MCF 10A (cell line): ENCODE results near the gene MOB3B. TPM values are rescaled to one million over a fixed set of nuclear protein-coding genes. Genes with fewer than 3 reads are reported as not detected.
A peak's percentile ranks its signal among the peaks of the same experiment; 100 is the strongest.

Source experiments
- BruUV-seq: library from RNA; stranded (reverse); fragments of 400-500 nt; replicated peaks from 2 replicates; lab custom pipeline; 2021; lab: Mats Ljungman, UMichigan
- CTCF ChIA-PET: fragments of 300-600 bp; sonication (Branson Sonifier 250); formaldehyde crosslinking; extraction: SDS; loops from one replicate; lab custom pipeline; 2021; ENCODE audit warnings: antibody characterized with exemption, inconsistent platforms; lab: Yijun Ruan, JAX
- POLR2A ChIA-PET: fragments of 300-600, 350-650 bp; sonication (Branson Sonifier 250); formaldehyde crosslinking; extraction: SDS; loops from one replicate; lab custom pipeline; 2020; ENCODE audit warnings: antibody characterized with exemption, inconsistent platforms; lab: Yijun Ruan, JAX
- DNase-seq: peaks from one replicate; pipeline ENCODE4 v3.0.0-alpha.2; 2018; ENCODE audit not compliant: unreplicated experiment
- H3K27ac Mint-ChIP-seq: one replicate; pipeline ENCODE4 v1.8.0; 2022; ENCODE audit warnings: mild to moderate bottlenecking, low read depth, mixed read lengths; ENCODE audit not compliant: unreplicated experiment
- H3K27me3 Mint-ChIP-seq: one replicate; pipeline ENCODE4 v1.8.0; 2022; ENCODE audit warnings: mixed read lengths; ENCODE audit not compliant: insufficient read depth, unreplicated experiment
- H3K36me3 Mint-ChIP-seq: one replicate; pipeline ENCODE4 v1.8.0; 2022; ENCODE audit warnings: mild to moderate bottlenecking, moderate library complexity, mixed read lengths; ENCODE audit not compliant: insufficient read depth, unreplicated experiment
- H3K4me1 Mint-ChIP-seq: one replicate; pipeline ENCODE4 v1.8.0; 2022; ENCODE audit warnings: mixed read lengths; ENCODE audit not compliant: insufficient read depth, unreplicated experiment
- H3K4me3 Mint-ChIP-seq: one replicate; pipeline ENCODE4 v1.8.0; 2022; ENCODE audit warnings: mild to moderate bottlenecking, moderate library complexity, mixed read lengths; ENCODE audit not compliant: unreplicated experiment
- H3K9me3 Mint-ChIP-seq: one replicate; pipeline ENCODE4 v1.8.0; 2022; ENCODE audit warnings: mixed read lengths; ENCODE audit not compliant: unreplicated experiment
- intact Hi-C: fragments of 100-400 bp; cut with micrococcal nuclease; formaldehyde crosslinking; loops from 2 replicates; pipeline ENCODE4 v1.14.1; 2022
- total RNA-seq: library from RNA; stranded (reverse); gene quantifications from 2 replicates; pipeline ENCODE4 v1.2.3, GENCODE V29; 2022
- TF ChIP-seq, protein P1 (sequence below): fragments of 200-600 bp; IDR thresholded peaks from one replicate; pipeline ENCODE4 v1.8.0; 2022; ENCODE audit warnings: antibody characterized with exemption, mild to moderate bottlenecking; ENCODE audit not compliant: unreplicated experiment

MOB3B gene
- total RNA-seq, 1 experiment from 2014 or later: 3.7 TPM

DNA sequence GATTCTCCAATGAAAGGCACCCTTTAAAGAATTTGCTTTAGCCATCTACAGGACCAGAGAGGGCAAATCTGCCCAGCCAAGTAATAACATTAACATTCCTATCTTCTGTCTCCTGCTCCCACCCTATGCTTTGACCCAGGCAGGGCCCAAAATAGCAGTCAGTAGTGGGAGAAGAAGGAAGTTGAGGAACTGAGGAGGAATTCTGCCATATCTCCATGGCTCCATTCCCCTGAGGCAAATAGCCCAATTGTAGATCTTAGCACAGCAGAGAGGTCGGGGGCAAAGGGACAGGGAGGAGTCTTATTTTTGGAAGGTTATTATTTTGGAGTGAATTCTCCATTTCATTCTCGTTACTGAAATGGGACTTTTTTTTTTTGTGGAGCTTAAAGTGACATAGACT, 116.7 kb downstream of the MOB3B start:
- H3K36me3 Mint-ChIP-seq: peaks cover 5% of the 10 kb centered on the region
- H3K9me3 Mint-ChIP-seq: no peaks in the 10 kb centered on the region
- ChIA-PET POLR2A (no interaction called here), CTCF (interaction anchor here (1.2 to 1.6 kb wide), 2 partner anchors 11 to 135 kb away, joined by 3 to 7 read pairs; no protein-coding TSS in a partner anchor)
- BruUV-seq: no TSS peak
- H3K27ac Mint-ChIP-seq: no peak overlapping the region
- H3K4me1 Mint-ChIP-seq: peaks cover 17% of the 10 kb centered on the region
- intact Hi-C loops: no loop called here
- H3K27me3 Mint-ChIP-seq: no peaks in the 10 kb centered on the region
- TF ChIP-seq, protein P1, sequence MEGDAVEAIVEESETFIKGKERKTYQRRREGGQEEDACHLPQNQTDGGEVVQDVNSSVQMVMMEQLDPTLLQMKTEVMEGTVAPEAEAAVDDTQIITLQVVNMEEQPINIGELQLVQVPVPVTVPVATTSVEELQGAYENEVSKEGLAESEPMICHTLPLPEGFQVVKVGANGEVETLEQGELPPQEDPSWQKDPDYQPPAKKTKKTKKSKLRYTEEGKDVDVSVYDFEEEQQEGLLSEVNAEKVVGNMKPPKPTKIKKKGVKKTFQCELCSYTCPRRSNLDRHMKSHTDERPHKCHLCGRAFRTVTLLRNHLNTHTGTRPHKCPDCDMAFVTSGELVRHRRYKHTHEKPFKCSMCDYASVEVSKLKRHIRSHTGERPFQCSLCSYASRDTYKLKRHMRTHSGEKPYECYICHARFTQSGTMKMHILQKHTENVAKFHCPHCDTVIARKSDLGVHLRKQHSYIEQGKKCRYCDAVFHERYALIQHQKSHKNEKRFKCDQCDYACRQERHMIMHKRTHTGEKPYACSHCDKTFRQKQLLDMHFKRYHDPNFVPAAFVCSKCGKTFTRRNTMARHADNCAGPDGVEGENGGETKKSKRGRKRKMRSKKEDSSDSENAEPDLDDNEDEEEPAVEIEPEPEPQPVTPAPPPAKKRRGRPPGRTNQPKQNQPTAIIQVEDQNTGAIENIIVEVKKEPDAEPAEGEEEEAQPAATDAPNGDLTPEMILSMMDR: no peak
- peak overlapping the region; percentile 13 for H3K4me3 Mint-ChIP-seq
- no peak for DNase-seq

DNA sequence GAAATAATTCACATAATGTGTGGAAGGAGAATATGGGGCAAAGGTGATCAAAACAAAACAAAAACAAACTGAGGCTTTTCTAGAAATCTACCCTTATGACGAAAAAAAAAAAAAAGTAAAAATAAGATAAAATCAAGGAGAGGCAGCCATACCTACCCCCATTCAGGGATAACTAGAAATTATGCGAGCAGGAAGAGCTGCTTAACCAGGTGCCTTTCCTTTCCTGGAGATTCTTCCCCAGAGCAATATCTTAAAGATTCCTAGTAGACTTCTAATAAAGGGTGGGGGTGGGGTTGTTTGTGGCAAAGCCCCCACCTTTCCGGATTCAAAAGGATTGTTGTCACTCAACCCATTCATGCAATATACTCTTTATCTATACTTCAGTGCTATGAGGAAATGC, 117.5 kb downstream of the MOB3B start:
- peaks cover 5% of the 10 kb centered on the region for H3K36me3 Mint-ChIP-seq
- CTCF ChIA-PET: interaction anchor here (0.6 to 0.7 kb wide), 2 partner anchors 12 to 28 kb away, joined by 3 read pairs; no protein-coding TSS in a partner anchor
- POLR2A ChIA-PET: no interaction called here
- no peaks in the 10 kb centered on the region for H3K9me3 Mint-ChIP-seq
- intact Hi-C loops: no loop called here
- no peaks in the 10 kb centered on the region for H3K27me3 Mint-ChIP-seq
- peaks cover 23% of the 10 kb centered on the region for H3K4me1 Mint-ChIP-seq
- no peak for DNase-seq
- H3K27ac Mint-ChIP-seq: no peak overlapping the region
- TF ChIP-seq, protein P1: no peak
- BruUV-seq: no TSS peak
- no peak overlapping the region for H3K4me3 Mint-ChIP-seq

DNA sequence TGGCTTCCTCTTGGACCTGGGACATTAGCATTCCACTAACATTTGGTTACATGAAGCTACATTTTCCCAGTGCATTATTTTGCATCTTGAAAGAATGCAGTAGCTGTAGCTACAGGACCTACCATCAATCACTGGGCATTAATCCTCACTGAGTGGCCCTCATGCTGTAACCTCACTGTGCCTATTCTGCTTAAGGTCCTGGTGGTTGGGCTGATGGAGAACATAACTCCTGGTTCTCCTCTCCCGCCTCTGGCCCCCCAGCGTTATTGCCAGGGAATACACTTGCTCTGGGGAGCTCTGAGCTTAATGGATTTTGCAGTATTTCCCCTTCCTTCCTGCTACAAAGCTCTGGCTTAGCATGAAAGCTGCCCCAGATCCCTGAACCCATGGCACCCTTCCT, 121.1 kb downstream of the MOB3B start:
- DNase-seq: no peak
- Mint-ChIP-seq H3K9me3 (no peaks in the 10 kb centered on the region), H3K27ac (no peak overlapping the region), H3K36me3 (no peaks in the 10 kb centered on the region), H3K4me1 (peaks cover 20% of the 10 kb centered on the region), H3K27me3 (no peaks in the 10 kb centered on the region), H3K4me3 (no peak overlapping the region)
- intact Hi-C loops: no loop called here
- ChIA-PET POLR2A (interaction anchor here (0.6 to 2.8 kb wide), 7 partner anchors 9 to 22 kb away, joined by 3 to 9 read pairs (median 3); no protein-coding TSS in a partner anchor), CTCF (interaction anchor here (0.6 to 1.6 kb wide), 5 partner anchors 15 to 121 kb away, joined by 3 to 4 read pairs (median 3); partner anchors contain the start of gene MOB3B)
- TF ChIP-seq, protein P1: no peak
- BruUV-seq: no TSS peak

DNA sequence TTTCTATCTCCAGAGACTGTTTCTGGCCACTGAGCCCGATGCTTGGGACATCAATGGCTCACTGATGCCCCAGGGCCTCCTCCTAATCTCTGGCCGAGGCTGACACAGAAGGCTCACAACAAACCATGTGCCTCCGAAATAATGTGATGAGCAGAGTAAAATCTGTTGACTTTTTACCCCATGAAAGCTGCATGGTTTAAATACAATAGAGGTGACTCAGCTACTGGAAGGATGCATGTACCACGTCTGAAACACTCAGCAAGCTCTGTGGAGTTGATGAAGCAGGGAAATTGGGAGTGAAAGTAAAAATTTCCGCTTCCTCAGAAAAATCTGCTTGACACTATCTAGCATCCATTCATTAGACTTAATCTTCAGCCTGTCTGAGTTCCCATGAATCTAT, 121.6 kb downstream of the MOB3B start:
- DNase-seq: peak; percentile 31
- no peaks in the 10 kb centered on the region for H3K9me3 Mint-ChIP-seq
- H3K36me3 Mint-ChIP-seq: no peaks in the 10 kb centered on the region
- H3K27me3 Mint-ChIP-seq: no peaks in the 10 kb centered on the region
- no peak overlapping the region for H3K27ac Mint-ChIP-seq
- H3K4me3 Mint-ChIP-seq: peak overlapping the region; percentile 40
- TF ChIP-seq, protein P1: no peak
- POLR2A ChIA-PET: interaction anchor here (0.8 to 2.8 kb wide), 5 partner anchors 14 to 22 kb away, joined by 3 to 9 read pairs (median 4); no protein-coding TSS in a partner anchor
- CTCF ChIA-PET: interaction anchor here (0.7 to 1.6 kb wide), 5 partner anchors 8 to 121 kb away, joined by 3 to 4 read pairs (median 3); partner anchors contain the start of gene MOB3B
- peaks cover 16% of the 10 kb centered on the region for H3K4me1 Mint-ChIP-seq
- no TSS peak for BruUV-seq
- intact Hi-C loops: no loop called here
